ENCODE data around the gene TCEANC. TPM values are rescaled to one million over a fixed set of nuclear protein-coding genes. Genes with fewer than 3 reads are reported as not detected.

The TCEANC gene
- total and polyA plus RNA-seq, 2 experiments from 2014 or later: 1.8 to 5.4 TPM

- Histone ChIP-seq H3K4me3 (peak overlapping the region; percentile 28), H3K79me2 (no peaks in the 10 kb centered on the region), H2AFZ (no peak overlapping the region), H3K27ac (peak overlapping the region; percentile 92), H3K9me2 (replicated peaks; ENCODE audit: insufficient read depth) (no peaks in the 10 kb centered on the region), H3K4me2 (peak overlapping the region; percentile 75), H3K27me3 (no peaks in the 10 kb centered on the region), H3K9me3 (ENCODE audit: low read depth) (no peaks in the 10 kb centered on the region), H3K4me1 (ENCODE audit: insufficient read depth) (peaks cover 8% of the 10 kb centered on the region), H3K36me3 (replicated peaks; ENCODE audit: insufficient read depth, low read depth) (no peaks in the 10 kb centered on the region), H4K20me1 (ENCODE audit: insufficient read depth, poor library complexity, severe bottlenecking) (no peaks in the 10 kb centered on the region)
- TF ChIP-seq EZH2phosphoT487 (IDR thresholded peaks at IDR 0.05; ENCODE audit: low read depth, severe bottlenecking, unreplicated experiment): no peak
- TF ChIP-seq CTCF (IDR thresholded peaks at IDR 0.05; ENCODE audit: poor library complexity): no peak
- TF ChIP-seq EZH2 (IDR thresholded peaks at IDR 0.05; ENCODE audit: borderline replicate concordance): no peak
- DNase-seq (ENCODE audit: low spot score): no peak
These were observed 1.2 kb downstream of the TCEANC start for GRCh38 chrX:13654116-13654515.

GRCh38 chrX:13655674-13656073 is 2.7 kb downstream of the TCEANC start:
- Histone ChIP-seq H3K9me2 (replicated peaks; ENCODE audit: insufficient read depth) (no peaks in the 10 kb centered on the region), H3K4me3 (no peak overlapping the region), H3K79me2 (no peaks in the 10 kb centered on the region), H3K36me3 (replicated peaks; ENCODE audit: insufficient read depth, low read depth) (no peaks in the 10 kb centered on the region), H3K9me3 (ENCODE audit: low read depth) (no peaks in the 10 kb centered on the region), H3K4me1 (ENCODE audit: insufficient read depth) (peaks cover 3% of the 10 kb centered on the region), H3K4me2 (no peak overlapping the region), H3K27ac (no peak overlapping the region), H3K27me3 (no peaks in the 10 kb centered on the region), H2AFZ (no peak overlapping the region), H4K20me1 (ENCODE audit: insufficient read depth, poor library complexity, severe bottlenecking) (no peaks in the 10 kb centered on the region)
- DNase-seq (ENCODE audit: low spot score): no peak
- no peak for TF ChIP-seq CTCF (IDR thresholded peaks at IDR 0.05; ENCODE audit: poor library complexity)
- TF ChIP-seq EZH2phosphoT487 (IDR thresholded peaks at IDR 0.05; ENCODE audit: low read depth, severe bottlenecking, unreplicated experiment): no peak
- no peak for TF ChIP-seq EZH2 (IDR thresholded peaks at IDR 0.05; ENCODE audit: borderline replicate concordance)
- WGBS (ENCODE audit: low lambda C conversion rate, missing lambda C conversion rate): 89% methylated on average over 3 of the region's 3 CpGs

- Histone ChIP-seq H3K9me2 (replicated peaks; ENCODE audit: insufficient read depth) (no peaks in the 10 kb centered on the region), H2AFZ (no peak overlapping the region), H3K27me3 (no peaks in the 10 kb centered on the region), H3K9me3 (ENCODE audit: low read depth) (no peaks in the 10 kb centered on the region), H3K4me2 (peak overlapping the region; percentile 3), H4K20me1 (ENCODE audit: insufficient read depth, poor library complexity, severe bottlenecking) (no peaks in the 10 kb centered on the region), H3K4me1 (ENCODE audit: insufficient read depth) (no peaks in the 10 kb centered on the region), H3K79me2 (no peaks in the 10 kb centered on the region), H3K36me3 (replicated peaks; ENCODE audit: insufficient read depth, low read depth) (no peaks in the 10 kb centered on the region), H3K4me3 (no peak overlapping the region), H3K27ac (peak overlapping the region; percentile 67)
- WGBS (ENCODE audit: low lambda C conversion rate, missing lambda C conversion rate): 18% methylated on average over 2 of the region's 2 CpGs
- DNase-seq (ENCODE audit: low spot score): peak; percentile 60
- TF ChIP-seq CTCF (IDR thresholded peaks at IDR 0.05; ENCODE audit: poor library complexity) (peak; percentile 71), EZH2phosphoT487 (IDR thresholded peaks at IDR 0.05; ENCODE audit: low read depth, severe bottlenecking, unreplicated experiment) (no peak)
These were observed 5.7 kb downstream of the TCEANC start for GRCh38 chrX:13658602-13659001.

- 59% methylated on average over 6 of the region's 6 CpGs for WGBS (ENCODE audit: low lambda C conversion rate, missing lambda C conversion rate)
- Histone ChIP-seq H3K4me2 (peak overlapping the region; percentile 3), H2AFZ (no peak overlapping the region), H3K4me3 (no peak overlapping the region), H3K9me2 (replicated peaks; ENCODE audit: insufficient read depth) (no peaks in the 10 kb centered on the region), H4K20me1 (ENCODE audit: insufficient read depth, poor library complexity, severe bottlenecking) (no peaks in the 10 kb centered on the region), H3K4me1 (ENCODE audit: insufficient read depth) (no peaks in the 10 kb centered on the region), H3K79me2 (no peaks in the 10 kb centered on the region), H3K9me3 (ENCODE audit: low read depth) (no peaks in the 10 kb centered on the region), H3K36me3 (replicated peaks; ENCODE audit: insufficient read depth, low read depth) (no peaks in the 10 kb centered on the region), H3K27ac (peak overlapping the region; percentile 67), H3K27me3 (no peaks in the 10 kb centered on the region)
- TF ChIP-seq EZH2 (IDR thresholded peaks at IDR 0.05; ENCODE audit: borderline replicate concordance) (no peak), CTCF (IDR thresholded peaks at IDR 0.05; ENCODE audit: poor library complexity) (no peak), EZH2phosphoT487 (IDR thresholded peaks at IDR 0.05; ENCODE audit: low read depth, severe bottlenecking, unreplicated experiment) (no peak)
- DNase-seq (ENCODE audit: low spot score): no peak
These were observed 6.1 kb downstream of the TCEANC start for GRCh38 chrX:13659063-13659462.
